Measurements from ENCODE around the gene RCN1. TPM values are rescaled to one million over a fixed set of nuclear protein-coding genes. Genes with fewer than 3 reads are reported as not detected.

Gene RCN1
- total and polyA plus RNA-seq, 2 of the 8 experiments (the other 6 are each of a cell fraction or from before 2014, with no cell fraction given) = 45.1 to 123 TPM

DNA sequence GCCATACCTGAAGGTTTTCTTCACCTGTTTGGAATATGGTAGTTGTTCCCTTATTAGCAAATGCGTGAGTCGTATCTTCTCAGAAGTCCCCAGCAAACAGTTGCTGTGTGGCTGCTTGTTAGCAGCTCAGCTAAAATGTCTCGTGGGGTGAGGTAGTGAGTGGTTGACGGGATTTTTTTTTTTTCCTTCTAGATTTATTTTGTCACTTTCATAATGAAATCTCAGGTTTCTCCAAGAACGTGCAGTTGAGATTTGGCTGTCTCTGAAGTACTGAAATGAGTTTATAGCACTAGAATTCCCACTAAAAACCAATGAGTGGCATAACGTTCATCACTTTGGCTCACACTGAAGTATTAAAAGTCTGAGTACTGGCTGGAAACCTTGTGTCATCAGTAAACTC, 16.8 kb downstream of the RCN1 start:
- no peak overlapping the region for H3K14ac ChIP-seq (ENCODE audit: insufficient read length)
- no peak overlapping the region for H3K56ac ChIP-seq (replicated peaks; ENCODE audit: insufficient read length, low read depth, low read length)
- no peak overlapping the region for H4K8ac ChIP-seq (ENCODE audit: extremely low read depth, insufficient read depth, low read length)
- FAIRE-seq (no peak), DNase-seq (ENCODE audit: low read depth in 1 of 2, low spot score in 2 of 2) (no peak)
- H3K36me3 ChIP-seq (ENCODE audit: control insufficient read depth in 2 of 4, insufficient read depth in 4 of 4, low read length in 3 of 4) = peaks cover 0 to 23% (median 16%) of the 10 kb centered on the region in 4 experiments; a peak in 7 of 8 replicates
- H2BK15ac ChIP-seq (ENCODE audit: low read length) = no peak overlapping the region
- H3K9me3 ChIP-seq (ENCODE audit: insufficient read depth in 2 of 2, low read depth in 1 of 2, low read length in 1 of 2) = no peaks in the 10 kb centered on the region
- no peak overlapping the region for H3K9ac ChIP-seq (replicated peaks in 1 of 4; ENCODE audit: extremely low read depth in 1 of 4, low read depth in 3 of 4, low read length in 3 of 4)
- no peaks in the 10 kb centered on the region for H3K4me1 ChIP-seq (replicated peaks in 1 of 4; ENCODE audit: control insufficient read depth in 3 of 4, insufficient read depth in 4 of 4, low read length in 3 of 4)
- H3K18ac ChIP-seq (ENCODE audit: extremely low read depth, low read length) = no peak overlapping the region
- H2BK12ac ChIP-seq (ENCODE audit: low read depth, low read length) = no peak overlapping the region
- ChIA-PET POLR2A (ENCODE audit: partially characterized antibody) (interaction anchor here (1.0 to 2.3 kb wide), 3 partner anchors 13 to 17 kb away, joined by 3 to 8 read pairs (median 6); partner anchors contain the start of gene RCN1), CTCF (ENCODE audit: partially characterized antibody) (no interaction called here)
- H2AFZ ChIP-seq (ENCODE audit: low read length) = no peak overlapping the region
- H2BK120ac ChIP-seq (replicated peaks; ENCODE audit: low read depth, low read length) = no peak overlapping the region
- H3K4me2 ChIP-seq (ENCODE audit: insufficient read depth in 1 of 2, low read depth in 2 of 2, low read length in 2 of 2) = no peak overlapping the region
- H3K23me2 ChIP-seq (ENCODE audit: low read depth, low read length) = no peaks in the 10 kb centered on the region
- no peak overlapping the region for H3K27ac ChIP-seq (ENCODE audit: low read depth, low read length)
- H2BK5ac ChIP-seq (ENCODE audit: low read depth, low read length) = no peak overlapping the region
- H3K79me2 ChIP-seq (ENCODE audit: control insufficient read depth in 1 of 2, insufficient read depth in 2 of 2, low read length in 2 of 2) = no peaks in the 10 kb centered on the region
- no peak overlapping the region for H3K4ac ChIP-seq (replicated peaks; ENCODE audit: insufficient read length, low read depth, low read length)
- H4K91ac ChIP-seq (replicated peaks; ENCODE audit: insufficient read length, low read length) = no peak overlapping the region
- H3K4me3 ChIP-seq (ENCODE audit: extremely low read depth in 1 of 4, insufficient read depth in 2 of 4, low read depth in 3 of 4, low read length in 4 of 4) = no peak overlapping the region
- peaks cover 0 to 3% of the 10 kb centered on the region in 2 experiments for H4K20me1 ChIP-seq (replicated peaks in 1 of 2; ENCODE audit: control insufficient read depth in 1 of 2, insufficient read depth in 2 of 2, low read length in 2 of 2)
- H3K23ac ChIP-seq (ENCODE audit: insufficient read length) = no peak overlapping the region
- 92% methylated on average over 6 of the region's 6 CpGs; no CpG with 5 or more reads in 1 of the 2 experiments for WGBS, 2 experiments (ENCODE audit: extremely low coverage in 1 of 2, insufficient coverage in 1 of 2, insufficient read length in 1 of 2, insufficient replicate concordance in 2 of 2, low coverage in 1 of 2, low lambda C conversion rate in 2 of 2, missing lambda C conversion rate in 1 of 2)
- no peak overlapping the region for H2AK5ac ChIP-seq (ENCODE audit: low read depth, low read length)
- H4K5ac ChIP-seq (ENCODE audit: insufficient read length, low read depth, low read length) = no peak overlapping the region
- H2BK20ac ChIP-seq (ENCODE audit: low read length) = no peak overlapping the region
- peaks cover 0 to 1% (median 0%) of the 10 kb centered on the region in 4 experiments; a peak in 1 of 7 replicates for H3K27me3 ChIP-seq (replicated peaks in 1 of 4; ENCODE audit: control insufficient read depth in 3 of 4, extremely low read depth in 1 of 4, insufficient read depth in 3 of 4, low read length in 3 of 4)
- H3K79me1 ChIP-seq (ENCODE audit: low read depth, low read length) = no peaks in the 10 kb centered on the region
- no peak for TF ChIP-seq HDAC2 (IDR thresholded peaks at IDR 0.05; ENCODE audit: borderline replicate concordance in 1 of 2, low read depth in 2 of 2, low read length in 2 of 2)
- TF ChIP-seq YY1 (IDR thresholded peaks at IDR 0.05; ENCODE audit: low read depth, low read length) = no peak
- no peak for TF ChIP-seq BRCA1 (IDR thresholded peaks at IDR 0.05; ENCODE audit: low read depth, low read length)
- TF ChIP-seq E2F6 (IDR thresholded peaks at IDR 0.05) = no peak
- TF ChIP-seq, protein P1, sequence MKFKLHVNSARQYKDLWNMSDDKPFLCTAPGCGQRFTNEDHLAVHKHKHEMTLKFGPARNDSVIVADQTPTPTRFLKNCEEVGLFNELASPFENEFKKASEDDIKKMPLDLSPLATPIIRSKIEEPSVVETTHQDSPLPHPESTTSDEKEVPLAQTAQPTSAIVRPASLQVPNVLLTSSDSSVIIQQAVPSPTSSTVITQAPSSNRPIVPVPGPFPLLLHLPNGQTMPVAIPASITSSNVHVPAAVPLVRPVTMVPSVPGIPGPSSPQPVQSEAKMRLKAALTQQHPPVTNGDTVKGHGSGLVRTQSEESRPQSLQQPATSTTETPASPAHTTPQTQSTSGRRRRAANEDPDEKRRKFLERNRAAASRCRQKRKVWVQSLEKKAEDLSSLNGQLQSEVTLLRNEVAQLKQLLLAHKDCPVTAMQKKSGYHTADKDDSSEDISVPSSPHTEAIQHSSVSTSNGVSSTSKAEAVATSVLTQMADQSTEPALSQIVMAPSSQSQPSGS (IDR thresholded peaks at IDR 0.05; ENCODE audit: low read length) = no peak
- TF ChIP-seq, protein P2, sequence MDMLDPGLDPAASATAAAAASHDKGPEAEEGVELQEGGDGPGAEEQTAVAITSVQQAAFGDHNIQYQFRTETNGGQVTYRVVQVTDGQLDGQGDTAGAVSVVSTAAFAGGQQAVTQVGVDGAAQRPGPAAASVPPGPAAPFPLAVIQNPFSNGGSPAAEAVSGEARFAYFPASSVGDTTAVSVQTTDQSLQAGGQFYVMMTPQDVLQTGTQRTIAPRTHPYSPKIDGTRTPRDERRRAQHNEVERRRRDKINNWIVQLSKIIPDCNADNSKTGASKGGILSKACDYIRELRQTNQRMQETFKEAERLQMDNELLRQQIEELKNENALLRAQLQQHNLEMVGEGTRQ (IDR thresholded peaks at IDR 0.05; ENCODE audit: low read length) = no peak
- no peak for TF ChIP-seq SUZ12 (IDR thresholded peaks at IDR 0.05; ENCODE audit: low read length)
- TF ChIP-seq CBX8 (IDR thresholded peaks at IDR 0.05; ENCODE audit: borderline replicate concordance, low read depth, low read length) = no peak
- no peak for TF ChIP-seq MAFK (IDR thresholded peaks at IDR 0.05; ENCODE audit: low read depth, low read length)
- TF ChIP-seq KDM4A (IDR thresholded peaks at IDR 0.05; ENCODE audit: low read depth, low read length, severe bottlenecking) = no peak

Data from H1 (cell line).